ENCODE results near the gene SDK1.
A peak's percentile ranks its signal among the peaks of the same experiment; 100 is the strongest.

Gene SDK1

DNA sequence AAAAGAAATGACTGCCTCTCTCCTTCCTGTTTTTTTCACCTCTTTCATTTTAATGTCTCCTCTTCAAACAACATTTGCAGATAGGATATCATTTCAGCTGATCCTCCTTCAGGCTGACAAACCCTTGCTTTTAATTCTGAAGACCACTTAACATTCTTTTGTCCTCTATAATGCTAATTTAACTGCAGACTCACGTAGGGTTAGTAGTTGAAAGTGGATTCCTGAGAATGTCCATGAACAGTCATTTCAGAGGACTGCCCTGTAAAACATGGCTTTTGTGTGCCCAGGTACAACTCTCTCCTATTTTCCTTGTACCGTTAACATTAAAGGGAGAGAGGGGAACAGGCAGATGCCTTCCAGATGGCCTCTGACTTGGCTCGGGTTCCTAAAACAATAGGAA, 524.4 kb downstream of the SDK1 start:
- no peak for DNase-seq

DNA sequence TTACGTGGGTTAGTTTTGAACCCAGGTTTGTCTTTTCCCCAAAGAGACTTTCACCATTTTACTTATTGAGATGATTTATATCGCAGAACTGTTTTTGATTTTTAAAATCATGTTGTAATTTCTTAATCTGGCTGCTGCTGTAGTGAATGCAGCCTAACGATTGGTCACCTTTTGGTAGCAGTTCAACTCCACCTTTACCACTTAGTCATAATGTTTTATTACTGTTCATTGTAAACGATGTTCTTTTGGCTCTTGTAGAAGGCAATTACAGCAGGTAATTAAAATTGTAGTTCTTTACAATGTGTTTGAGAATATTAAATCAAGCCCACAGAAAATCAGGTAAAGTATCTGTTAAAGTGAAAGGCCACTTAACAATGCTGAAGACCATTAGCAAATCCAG, 531.1 kb downstream of the SDK1 start:
- DNase-seq: no peak

DNA sequence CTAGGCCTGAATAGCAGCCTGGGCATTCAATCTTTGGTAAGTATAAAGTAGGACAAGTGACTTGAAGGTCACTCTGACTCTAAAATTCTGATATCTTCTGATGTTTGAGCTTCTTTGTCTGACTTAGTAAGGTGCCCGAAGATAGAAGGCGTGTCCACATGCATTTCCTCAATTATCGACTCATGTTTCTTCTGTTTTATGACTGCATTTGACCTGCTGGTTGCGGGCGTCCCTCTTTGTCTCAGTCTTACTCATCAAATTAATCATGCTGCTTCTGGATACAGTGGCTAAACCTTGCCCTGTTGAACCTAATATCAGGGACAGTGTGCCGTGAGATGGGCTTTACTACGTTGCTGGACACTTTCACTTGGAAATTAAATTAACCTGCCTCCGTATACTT, 534.1 kb downstream of the SDK1 start:
- no peak for DNase-seq

DNA sequence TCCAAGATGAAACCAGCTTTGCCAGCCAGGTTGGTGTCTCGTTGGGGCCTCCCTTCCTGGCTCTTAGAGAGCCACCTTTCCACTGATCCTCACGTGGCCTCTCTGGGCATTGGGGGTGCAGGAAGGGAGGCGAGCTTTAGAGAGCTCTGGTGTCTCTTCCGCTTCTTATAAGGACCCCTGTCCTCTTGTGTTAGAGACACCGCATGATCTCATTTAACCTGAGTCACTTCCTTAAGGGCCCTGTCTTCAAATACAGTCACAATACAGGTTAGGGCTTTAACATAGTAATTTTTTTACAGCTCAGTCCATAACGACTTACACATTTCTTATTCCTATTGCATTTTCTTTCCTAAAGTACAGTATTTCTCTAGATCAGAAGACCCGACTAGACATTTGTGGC, 535.8 kb downstream of the SDK1 start:
- no peak for DNase-seq

DNA sequence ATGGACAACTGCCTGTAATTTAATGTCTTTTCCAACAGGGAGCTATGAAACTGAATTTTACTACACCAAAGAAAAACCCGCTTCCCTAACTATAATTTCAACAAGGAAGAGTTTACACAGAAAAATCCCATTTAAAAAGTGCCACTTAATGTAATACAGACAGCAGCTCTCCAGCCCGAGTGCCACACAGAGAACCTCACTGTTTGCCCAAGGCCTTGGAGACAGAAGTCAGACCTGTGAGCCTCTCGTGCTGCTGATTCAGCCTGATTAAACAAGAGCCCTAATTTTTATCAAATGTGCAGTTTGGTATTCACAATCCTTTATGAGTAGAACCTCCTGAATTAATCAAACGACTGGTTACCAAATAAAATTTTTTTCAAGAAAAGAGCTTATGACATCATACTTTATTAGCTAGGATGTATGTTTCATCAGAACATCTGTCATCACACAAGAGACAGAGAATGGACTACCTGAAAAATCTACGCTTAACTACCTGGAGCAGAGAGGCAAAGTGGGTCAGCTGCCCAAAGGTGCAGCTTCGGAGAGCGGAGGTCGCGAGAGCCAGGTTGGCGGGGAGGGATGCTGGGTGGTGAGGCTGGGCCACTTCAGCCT, 543.6 kb downstream of the SDK1 start:
- no peak for DNase-seq

DNA sequence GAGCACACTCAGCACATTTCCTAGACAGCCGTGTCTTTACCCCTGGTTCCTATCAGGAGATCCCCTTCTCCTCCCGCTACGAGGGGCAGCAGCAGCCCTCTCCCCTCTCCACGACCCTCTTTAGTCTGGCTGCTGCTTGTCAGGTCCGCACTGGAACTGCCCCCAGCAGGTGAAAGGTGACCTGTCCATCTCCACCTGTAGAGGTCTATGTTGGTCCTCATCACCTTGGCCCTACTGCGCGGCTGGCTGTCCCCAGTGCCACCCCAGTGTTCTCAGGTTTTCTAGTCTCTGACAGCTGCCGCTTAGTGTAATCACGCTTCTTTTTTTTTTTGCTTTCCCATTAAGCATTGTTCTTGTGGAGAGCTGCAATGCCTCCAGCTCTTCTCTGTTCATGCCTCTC, 545.7 kb downstream of the SDK1 start:
- no peak for DNase-seq

DNA sequence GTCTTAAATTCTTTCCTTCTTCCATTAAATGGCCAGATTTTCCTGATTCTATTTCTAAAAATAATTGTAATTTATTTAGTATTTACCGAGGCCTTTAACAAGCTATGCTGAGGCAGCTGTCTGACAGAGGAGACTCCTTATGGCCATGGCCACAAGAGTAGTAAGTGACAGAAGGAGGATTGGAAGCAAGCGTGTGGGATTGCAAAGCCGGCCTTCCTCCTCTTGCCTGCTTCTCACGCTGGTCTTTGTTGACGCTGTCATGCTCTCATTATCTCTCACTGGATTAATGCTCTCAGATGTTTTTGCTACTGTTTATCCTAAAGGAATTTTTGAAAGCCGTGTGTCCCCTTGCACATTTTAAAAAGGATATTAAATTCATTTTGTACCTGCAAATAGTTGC, 546.3 kb downstream of the SDK1 start:
- no peak for DNase-seq

DNA sequence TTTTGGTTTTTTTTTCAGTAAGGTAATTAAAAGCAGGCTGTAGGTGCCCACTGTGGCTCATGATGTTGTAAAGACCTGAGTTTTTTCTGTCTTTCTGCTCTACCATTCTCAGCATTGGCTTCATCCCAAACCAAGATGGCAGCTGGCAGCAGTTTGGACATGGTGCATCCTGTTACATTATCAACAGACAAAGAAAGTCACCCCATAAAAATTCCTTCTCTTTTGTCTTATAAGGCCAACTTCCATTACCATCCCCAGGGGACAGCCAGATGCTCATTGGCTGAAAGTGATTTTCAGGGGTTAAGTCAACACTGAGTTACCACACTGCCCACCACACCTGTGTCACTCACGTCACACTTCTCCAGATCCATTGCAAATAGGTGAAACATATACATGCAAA, 558.4 kb downstream of the SDK1 start:
- DNase-seq: no peak

DNA sequence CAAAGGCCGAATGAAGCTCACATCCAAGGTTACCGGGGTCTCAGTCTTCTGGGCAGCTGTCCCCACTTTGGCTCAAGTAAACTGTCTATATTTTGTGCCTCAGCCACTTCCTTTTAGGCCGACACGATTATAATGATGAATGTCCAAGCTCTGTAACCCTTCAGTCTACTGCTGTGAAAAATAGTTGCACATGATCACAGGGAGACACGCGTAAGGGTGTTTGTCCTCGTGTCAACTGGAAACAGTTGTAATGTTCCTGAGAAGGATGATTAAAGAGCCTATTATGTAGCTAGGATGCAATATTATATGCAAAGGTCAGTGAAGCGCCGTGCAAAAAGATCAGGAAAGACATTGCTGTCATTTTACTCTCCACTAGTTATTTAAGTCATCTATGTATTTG, 559.9 kb downstream of the SDK1 start:
- DNase-seq: no peak

DNA sequence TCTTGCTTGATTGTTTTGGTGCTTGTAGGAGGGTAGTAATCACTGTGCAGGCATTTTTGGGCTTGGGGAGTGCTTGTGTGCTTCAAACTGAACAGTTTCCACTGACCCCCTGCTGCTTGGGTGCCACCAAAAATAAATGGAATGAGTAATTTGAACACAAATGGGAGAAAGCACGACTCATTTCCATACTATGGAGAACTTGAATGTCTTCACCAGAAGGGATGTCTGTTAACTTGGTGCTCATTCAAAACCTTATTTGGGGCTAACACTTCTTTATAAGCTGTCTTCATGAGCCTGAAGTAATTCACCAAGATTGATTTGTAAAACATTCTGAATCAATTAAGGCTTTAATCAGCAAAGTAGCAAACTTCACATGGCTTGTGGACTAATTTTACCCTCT, 560.3 kb downstream of the SDK1 start:
- no peak for DNase-seq

DNA sequence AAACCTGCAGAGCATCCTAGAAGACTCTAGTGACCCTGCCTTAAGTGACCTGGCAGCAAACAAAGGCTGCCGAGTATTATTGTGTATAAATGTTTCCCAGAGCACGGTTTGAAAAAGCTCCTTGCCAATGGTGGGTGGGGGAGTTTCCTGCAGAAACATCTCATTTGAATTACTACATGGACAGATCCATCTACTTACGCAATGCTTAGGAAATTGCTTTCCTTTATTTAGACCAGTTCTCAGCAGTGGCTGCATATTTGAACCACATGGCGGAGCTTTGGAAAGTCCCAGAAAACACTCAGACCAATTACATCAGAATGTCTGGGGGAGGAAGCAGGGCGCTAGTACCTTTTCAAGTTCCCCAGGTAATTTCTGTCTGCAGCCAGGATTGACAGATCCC, 560.9 kb downstream of the SDK1 start:
- peak; percentile 57 for DNase-seq

DNA sequence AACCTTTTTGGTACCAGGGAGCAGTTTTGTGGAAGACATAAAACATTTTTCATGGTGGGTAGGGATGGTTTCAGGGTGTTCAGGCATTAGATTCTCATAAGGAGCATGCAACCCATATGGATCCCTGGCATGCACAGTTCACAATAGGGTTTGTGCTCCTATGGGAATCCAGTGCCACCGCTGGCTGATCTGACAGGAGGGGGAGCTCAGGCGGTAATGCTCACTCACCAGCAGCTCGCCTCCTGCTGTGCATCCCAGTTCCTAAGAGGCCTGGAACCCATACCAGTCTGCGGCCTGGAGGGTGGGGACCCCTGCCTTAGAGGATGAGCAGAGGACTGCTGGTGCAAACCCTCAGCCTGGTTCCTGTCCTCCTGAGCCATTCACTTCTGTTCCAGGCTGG, 561.7 kb downstream of the SDK1 start:
- no peak for DNase-seq

DNA sequence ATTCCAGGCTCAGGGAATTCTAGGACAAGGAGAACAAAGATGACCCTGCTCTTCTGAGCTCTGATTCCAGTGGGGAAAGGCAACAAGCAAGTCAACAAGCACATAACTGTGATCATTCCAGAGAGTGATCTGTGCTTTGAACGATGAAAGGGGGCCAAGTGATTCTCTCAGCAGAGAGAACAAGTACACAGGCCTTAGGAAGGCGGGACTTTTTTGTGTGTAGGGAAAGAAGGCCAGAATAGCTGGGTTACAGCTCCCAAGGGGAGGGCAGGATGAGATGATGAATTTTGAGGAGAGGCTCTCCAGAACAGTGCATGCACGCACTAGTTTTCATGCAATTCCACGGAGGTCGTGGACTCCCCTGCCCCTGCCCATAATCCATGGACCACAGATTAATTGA, 565.2 kb downstream of the SDK1 start:
- no peak for DNase-seq

DNA sequence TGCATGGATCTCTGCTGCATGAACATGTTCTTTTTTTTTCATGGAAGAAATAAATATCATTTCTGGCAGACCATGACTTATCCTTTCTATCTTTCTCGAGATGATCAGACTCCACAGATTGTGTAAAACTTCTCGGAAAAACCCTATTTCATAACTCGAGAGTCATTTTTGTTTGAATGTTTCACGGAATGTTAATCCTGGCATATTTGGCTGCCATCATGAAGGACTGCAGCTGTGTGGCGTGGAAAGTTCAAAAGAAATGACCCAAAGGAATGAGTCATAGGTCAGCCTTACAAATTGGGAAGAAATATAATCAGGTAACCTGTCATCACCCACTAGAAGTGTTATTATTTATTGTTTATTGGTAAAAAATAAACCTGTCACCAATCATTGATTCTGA, 566.8 kb downstream of the SDK1 start:
- no peak for DNase-seq

DNA sequence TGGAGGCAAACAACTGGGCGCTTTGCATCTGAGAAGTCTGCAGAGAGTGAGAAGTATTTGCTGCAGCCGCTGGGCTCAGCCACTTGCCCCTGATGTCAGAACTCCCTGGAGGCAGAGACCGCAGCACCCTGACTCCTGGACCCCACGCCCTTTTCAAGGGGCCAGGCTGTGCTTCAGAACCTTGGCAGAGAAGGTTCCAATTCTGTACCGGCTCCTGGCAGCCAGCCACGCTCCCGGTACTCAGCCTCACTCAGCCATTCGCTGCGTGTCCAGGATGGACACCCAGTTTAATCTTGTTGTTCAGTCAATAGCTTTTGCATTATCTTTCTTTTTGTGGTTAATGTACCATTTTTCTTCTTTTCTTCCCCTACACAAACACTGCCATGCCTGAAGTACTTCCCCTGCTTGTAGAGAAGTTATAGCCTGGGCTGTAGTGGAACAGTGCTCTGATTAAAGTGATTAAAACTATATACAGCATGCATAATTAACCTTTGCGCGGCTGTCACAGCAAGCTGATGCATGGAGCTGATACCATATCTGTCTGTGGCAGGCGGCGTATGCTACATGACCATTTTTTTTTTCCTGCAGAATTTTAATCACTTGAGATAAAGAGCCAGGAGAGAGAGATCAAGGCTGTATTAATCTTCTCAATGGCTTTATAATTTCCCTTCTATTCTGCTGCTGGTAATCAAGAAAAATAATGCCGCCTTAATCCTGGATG, 578.5 kb downstream of the SDK1 start:
- no peak for DNase-seq

DNA sequence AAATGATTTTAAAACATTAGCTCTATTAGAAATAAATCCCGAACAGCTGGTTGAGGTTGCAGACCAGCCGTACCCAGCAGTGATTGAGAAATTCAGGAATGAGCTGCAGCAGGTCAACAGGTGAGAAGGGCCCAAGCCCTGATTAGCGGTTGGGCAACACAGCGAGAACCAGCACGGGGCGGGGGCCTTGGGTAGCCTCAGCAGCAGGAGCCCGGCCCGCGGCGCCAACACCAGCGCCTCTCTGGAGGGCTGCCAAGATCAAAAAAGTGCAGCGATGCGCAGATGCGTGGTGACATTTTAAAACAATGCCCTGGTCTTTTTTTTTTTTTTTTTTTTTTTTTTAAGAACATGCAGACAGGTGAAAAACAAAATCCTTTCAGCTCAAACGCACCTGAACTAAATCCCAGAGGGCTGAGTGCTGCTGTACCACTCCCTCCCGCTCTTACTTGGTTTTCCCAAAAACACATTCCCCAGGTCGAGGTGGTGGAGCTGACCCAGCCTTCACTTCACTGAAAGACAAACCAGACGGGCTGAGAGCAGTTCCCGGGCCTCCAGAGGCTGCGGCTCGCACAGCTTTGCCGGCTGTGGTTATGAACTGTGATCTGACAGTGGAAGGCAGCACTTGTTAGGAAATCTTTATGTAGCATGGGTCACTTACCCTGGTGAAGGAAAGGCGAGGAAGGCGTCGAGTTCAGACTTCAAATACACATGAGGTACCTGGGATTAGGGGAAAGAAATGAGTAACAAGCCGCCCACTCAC, 579.4 kb downstream of the SDK1 start:
- DNase-seq: no peak

DNA sequence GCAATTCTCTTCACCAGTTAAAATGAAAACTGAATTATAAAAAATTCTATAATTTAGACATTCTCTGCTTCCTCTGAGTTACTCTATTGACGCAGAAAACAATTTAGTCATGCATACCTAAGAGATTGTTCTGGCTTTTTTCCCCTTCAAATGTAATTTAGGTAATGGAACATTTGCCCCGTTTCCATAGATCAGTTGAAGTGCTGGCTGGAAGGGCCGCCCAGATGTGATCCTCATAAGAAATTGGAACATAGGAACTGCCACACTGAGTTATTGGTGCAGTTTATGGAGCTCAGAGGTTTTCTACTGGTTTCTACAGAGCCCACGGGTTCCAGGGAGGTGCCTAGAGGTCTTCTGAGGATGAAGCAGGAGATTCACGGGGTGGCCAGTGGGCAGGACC, 581.7 kb downstream of the SDK1 start:
- no peak for DNase-seq

DNA sequence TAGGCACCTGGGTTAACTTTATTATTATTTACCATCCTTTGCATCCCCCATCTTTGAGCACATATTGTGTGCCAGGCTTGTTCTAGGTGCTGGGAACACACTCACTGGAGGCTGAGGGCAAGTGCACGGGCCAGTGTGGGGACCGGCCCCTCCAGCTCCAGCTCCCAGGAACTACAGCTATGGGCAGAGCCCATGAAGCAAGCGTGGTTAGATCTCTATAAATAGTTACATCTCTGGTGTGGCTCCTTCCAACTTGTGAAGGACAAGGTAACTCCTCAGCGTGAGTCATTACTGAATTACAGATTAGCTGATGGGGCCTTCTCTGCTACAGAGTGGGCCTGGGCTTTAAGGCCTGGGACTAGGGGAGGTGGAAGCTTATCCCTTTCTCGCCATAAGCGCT, 583.5 kb downstream of the SDK1 start:
- DNase-seq: no peak

DNA sequence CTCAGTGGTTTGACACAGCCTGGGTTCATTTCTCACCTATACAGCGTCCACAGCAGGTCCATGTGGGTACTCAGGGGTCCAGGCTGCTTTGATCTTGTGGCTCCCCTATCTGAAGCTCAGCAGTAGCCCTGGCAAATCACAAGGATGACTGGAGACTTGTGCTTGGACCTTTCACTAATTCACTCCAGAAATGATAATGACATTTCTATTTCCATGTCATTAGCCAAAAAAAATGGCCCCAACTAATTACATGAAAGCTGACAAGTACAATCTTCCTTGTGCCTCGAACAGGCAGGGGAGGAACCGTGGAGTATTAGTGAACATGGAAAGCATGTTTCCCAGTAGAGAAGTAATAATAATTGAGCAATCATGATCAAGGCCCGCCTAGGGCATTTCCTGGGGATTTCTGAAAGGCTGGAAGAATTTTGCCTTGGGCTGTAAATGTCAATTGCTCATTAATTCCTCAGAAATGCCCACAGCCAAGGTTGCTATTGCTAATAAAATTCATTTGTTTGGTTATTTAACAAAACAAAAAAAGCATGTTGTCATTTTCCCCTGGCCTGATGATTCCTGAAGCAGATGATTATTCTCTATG, 586.1 kb downstream of the SDK1 start:
- no peak for DNase-seq

DNA sequence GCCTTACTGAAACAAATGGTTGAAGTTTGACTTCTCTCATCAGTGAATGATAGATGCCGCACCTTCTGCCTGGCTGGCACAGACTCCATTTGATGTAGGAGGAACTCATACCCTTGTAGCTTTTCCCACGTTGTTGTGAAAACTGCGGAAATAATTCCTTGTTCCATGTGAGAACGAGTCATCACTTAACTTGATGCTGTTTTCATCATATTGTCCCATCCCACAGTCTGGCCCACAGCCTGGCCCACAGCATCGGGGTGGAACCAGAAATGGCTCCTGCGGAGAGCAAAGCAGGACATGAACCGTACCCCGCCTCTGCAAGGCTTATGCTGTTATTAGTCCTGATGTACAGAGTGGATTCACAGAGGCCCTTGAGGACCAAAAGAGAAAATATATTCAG, 587.0 kb downstream of the SDK1 start:
- DNase-seq: no peak

DNA sequence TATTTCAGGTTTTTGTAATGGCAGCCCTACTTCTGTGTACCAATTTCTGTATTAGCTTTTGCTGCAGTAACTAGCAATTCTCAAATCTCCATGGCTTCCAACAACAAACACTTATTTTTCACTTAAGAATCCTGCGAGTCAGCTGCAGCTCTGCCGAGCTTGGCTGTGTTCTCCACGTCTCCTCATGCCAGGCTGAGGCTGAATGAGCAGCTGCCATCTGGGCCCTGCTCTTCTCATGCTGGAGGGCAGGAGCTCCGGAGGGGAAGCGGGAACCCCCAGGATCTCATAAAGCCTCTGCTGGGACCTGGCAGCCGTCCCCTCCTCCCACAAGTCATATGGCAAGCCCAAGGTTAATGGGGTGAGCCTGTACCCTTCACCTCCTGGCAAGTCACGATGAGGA, 591.1 kb downstream of the SDK1 start:
- DNase-seq: no peak

DNA sequence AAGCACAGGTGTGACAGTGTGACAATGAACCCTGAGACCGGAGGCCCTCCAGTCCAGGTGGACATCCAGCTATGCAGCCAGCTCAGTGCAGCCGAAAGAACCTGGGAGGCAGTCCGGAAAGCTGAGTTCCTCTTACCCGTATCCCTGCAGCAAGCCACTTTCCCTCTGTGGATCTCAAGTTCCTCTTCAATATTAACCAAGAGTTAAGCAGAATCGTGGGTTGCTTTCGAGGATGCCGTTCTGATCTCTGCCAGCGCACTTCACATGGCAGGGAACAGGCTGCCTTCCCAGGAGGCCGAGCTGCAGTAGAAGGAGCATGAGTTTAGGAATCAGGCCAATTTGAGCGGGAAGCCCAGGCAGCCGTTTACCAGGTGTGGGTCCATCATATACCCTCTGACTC, 591.6 kb downstream of the SDK1 start:
- peak; percentile 52 for DNase-seq

DNA sequence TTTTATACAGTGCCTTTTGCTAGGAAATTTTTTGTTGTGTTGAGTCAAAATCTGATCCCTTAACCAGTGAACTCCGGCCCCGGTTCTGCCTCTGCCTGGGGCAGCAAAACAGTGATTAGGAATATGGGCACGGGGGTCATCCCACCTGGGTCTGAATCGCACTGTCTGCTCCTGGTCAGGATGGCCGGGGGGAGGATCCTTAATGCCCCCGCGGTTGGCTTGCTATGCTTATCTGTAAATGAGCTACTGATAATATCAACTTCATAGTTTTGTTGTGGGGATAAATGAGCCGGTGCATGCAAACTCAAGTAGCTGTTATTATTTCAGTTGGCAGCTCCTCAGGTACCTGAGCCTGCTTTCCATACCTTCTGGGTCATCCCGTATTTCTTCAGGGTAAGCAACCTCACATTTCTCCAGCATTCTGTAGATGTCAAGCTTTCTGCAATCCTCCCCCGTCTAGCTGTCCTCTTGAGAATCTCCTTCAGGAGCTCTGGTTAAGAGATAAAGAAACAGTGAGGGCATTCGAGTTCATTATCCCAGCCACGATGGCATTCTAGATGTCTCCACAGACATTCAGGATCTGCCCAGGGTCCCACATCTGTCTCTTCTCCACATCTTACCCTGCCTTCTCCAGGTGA, 592.2 kb downstream of the SDK1 start:
- DNase-seq: no peak

DNA sequence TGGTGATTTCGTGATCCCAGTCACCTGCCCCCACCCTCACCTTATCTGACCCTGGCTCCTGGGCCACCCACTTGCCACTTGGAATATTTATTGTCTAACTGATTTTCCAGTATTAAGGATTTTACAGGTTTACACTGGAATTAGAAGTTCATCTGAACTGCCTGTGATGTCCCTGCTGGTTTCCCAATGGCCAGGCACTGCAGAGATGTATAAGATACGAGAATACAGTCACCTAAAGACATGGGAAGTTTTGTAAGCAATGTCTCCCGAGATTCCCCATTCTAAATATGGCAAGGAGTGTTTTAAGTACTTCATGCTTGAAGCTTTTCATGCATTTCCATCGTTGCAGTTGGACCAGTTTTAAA, 592.7 kb downstream of the SDK1 start:
- DNase-seq: no peak
